NCI-H526 treated with DMSO at 0.1 percent for 48 hours (cell line): ENCODE measurements around the gene SYNGAP1.
"Not testable (repeated sequence)": the region's sequence is repeated elsewhere in the genome, so short reads cannot be mapped to it uniquely, and the experiment has no call there.

Experiments
- DNase-seq: peaks from one replicate; lab custom pipeline; 2025; lab: John Stamatoyannopoulos, UW

The SYNGAP1 gene

GRCh38 chr6:33419580-33420490 lies at the start of gene SYNGAP1:
SYNGAP1 (plus strand) TSS chr6:33420065; CDS start chr6:33420265, 200 bp downstream.
- DNase-seq = peak; percentile 19

GRCh38 chr6:33371901-33372300 lies 48.0 kb upstream of the SYNGAP1 start:
- DNase-seq = not testable (repeated sequence)

DNA sequence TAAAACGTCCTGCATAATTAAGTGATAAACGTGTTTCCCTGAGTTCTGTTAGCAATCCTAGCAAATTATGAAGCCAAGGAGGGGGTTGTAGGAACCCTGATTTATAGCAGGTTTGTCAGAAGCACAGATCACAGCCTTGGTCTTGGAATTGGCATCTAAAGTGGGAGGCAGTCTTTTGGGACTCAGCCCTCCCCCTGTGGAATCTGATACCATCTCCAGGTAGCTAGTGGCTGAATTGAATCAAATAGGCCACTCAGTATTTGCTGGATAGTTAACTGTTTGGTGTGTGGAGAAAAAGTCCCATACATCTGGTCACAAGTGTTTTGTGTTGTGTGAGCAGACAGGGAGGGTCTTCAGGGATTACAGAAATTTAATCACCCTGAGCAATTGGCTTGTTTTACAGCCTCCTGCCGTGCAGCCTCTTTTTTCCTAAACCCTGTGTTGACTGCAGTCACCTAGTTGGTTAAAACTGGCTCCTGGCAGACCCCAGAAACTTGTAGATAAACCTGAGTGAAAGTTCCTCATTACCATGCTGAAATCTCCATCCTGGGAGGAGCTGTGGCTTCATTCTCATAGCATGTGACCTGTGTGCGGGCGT lies 47.2 kb upstream of the SYNGAP1 start:
- DNase-seq = no peak

GRCh38 chr6:33373960-33374910 lies 45.6 kb upstream of the SYNGAP1 start:
- DNase-seq = no peak

- no peak for DNase-seq
These were observed 44.7 kb upstream of the SYNGAP1 start for GRCh38 chr6:33375143-33375671.

GRCh38 chr6:33377171-33377570 lies 42.7 kb upstream of the SYNGAP1 start:
- no peak for DNase-seq

- not testable (repeated sequence) for DNase-seq
These were observed 40.7 kb upstream of the SYNGAP1 start for GRCh38 chr6:33379184-33379583.

- no peak for DNase-seq
These were observed 39.4 kb upstream of the SYNGAP1 start for GRCh38 chr6:33380272-33380981.

GRCh38 chr6:33383427-33384185 lies 36.3 kb upstream of the SYNGAP1 start:
- no peak for DNase-seq

DNA sequence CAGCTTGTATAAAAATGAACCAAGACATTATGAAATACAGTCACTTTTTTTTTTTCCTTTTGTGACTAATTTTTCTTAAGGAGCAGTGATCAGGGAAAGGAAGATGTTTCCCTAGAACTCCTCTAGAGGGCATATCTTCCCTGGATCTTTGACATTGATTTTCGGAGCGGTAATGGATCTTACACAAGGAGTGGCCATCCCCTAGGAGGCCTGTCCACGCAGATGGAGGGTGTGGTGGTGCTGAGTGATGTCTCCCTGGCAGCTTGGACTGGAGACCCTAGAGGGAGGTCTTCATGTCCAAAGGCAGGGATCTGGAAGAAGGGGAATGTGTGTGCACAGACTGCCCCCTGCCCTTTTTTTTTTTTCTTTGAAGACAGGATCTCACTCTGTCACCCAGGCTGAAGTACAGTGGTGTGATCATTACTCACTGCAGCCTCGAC lies 35.3 kb upstream of the SYNGAP1 start:
- no peak for DNase-seq

DNA sequence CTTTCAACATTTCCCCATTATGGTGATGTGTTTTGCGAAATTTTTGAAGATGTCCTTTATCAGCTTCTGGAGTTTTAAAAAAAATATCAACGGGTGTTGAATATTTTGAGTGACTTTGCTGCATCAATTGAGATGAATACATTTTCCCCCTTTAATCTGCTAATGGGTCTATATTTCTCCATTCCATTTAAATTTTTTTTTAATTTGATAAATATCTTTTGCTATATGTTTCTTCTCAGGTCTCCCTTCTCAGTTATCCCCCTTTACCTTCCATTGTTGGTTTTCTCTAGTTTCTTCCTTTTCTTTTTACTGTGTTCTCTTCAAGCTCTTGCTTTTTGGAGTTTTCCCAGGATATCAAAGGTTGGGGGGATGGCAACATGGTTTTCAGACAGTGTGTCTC lies 29.7 kb upstream of the SYNGAP1 start:
- no peak for DNase-seq

GRCh38 chr6:33390767-33391277 lies 29.0 kb upstream of the SYNGAP1 start:
- DNase-seq = no peak

GRCh38 chr6:33391278-33391921 lies 28.5 kb upstream of the SYNGAP1 start, which contains the start of gene KIFC1:
KIFC1 (plus strand) TSS chr6:33391823; CDS start chr6:33391986, 163 bp downstream.
- peak; percentile 99 for DNase-seq

- DNase-seq = no peak
These were observed 27.8 kb upstream of the SYNGAP1 start for GRCh38 chr6:33391922-33392594.

DNA sequence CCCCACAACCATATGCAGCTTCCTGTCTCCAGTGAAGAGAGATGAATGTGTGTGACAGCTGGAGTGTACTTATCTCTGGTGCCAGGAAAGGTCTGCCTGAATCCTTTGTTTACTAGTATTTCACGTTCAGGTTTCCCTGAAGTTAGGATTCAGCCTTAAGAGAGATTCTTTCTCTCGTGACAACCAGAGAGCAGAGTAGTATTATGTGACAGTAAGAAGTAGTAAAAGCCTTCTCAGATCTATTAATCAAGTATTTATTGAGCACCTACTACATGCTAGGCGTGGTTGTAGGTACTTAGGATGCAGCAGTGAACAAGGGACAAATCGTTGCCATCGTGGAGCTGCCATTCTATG lies 27.3 kb upstream of the SYNGAP1 start:
- no peak for DNase-seq

DNA sequence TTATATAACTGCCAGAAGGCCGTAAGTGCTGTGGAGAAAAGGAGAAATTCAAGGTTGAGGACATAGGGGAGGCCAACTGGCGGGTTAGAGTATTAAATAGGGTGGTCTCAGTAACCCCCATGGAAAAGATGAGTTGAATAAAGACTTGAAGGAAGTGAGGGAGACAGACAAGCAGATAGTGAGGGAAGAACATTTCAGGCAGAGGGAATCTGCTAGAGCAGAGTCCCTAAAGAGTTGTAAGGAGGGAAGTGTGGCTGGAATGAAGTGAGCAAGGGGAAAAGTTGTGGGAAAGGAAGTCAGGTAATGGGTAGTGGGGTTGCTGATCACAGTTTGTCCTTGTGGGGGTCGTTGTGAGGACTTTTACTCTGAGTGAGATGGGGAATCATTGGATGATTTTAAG lies 26.9 kb upstream of the SYNGAP1 start:
- DNase-seq = no peak

- no peak for DNase-seq
These were observed 22.3 kb upstream of the SYNGAP1 start for GRCh38 chr6:33397541-33397940.

GRCh38 chr6:33398601-33399000 lies 21.3 kb upstream of the SYNGAP1 start:
- not testable (repeated sequence) for DNase-seq

- not testable (repeated sequence) for DNase-seq
These were observed 20.0 kb upstream of the SYNGAP1 start for GRCh38 chr6:33399881-33400280.
